Measurements from ENCODE around the gene PDGFRA. TPM values are rescaled to one million over a fixed set of nuclear protein-coding genes. Genes with fewer than 3 reads are reported as not detected.

PDGFRA gene
- total and polyA plus RNA-seq, 2 donors, result 189 to 254 TPM

DNA sequence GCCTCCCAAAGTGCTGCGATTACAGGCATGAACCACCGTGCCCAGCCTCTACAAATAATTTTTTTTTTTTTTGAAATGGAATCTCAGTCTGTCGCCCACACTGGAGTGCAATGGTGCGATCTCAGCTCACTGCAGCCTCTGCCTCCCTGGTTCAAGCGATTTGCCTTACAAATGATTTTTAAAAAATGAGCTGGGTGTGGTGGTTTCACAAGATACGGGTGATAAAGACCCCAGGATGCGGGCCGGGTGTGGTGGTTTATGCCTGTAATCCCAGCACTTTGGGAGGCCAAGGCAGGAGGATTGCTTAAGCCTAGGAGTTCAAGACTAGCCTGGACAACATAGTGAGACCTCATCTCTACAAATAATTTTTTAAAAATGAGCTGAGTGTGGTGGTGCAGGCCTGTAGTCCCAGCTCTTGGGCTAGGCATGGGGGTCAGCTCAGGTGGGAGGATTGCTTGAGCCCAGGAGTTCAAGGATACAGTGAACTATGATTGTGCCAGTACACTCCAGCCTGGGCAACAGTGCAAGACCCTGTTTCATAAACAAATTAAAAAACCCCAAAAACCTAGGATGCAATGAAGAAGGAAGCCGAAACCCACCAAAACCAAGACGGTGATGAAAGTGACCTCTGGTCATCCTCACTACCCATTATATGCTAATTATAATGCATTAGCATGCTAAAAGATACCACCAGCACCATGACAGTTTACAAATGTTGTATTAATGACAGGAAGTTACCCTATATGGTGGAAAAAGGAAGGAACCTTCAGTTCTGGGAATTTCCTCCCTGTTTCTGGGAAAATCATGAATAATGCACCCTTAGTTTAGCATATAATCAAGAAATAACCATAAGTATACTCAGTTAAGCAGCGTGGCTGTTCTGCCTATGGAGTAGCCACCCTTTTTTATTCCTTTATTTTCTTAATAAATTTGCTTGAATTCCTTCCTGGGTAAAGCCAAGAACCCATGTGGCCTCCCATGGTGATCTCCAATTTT lies 27.7 kb downstream of the PDGFRA start:
- 87% methylated on average over 11 of the region's 11 CpGs for WGBS
- no peak for DNase-seq (ENCODE audit: extremely low spot score)
- no peak overlapping the region for H3K4me3 ChIP-seq (ENCODE audit: low read depth, low read length)

DNA sequence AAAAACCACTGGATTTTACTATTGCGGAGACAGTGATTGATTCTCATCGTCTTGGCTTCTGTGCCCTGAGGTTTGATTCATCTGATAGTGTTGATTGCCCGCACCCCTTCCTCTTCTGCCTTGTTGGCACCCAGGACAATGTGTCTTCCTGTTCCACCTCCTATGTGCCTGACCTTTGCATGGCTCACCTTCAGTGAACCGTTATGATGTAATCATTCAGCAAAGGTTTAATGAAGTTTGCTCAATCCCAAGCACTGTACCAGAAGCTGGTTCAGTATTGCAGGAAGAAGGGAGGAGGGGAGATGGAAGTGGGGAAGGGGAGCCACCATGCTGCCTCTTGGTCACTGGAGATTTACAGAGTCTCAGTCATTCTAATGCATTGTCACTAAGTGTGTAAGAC lies 36.3 kb downstream of the PDGFRA start:
- Histone ChIP-seq H3K4me3 (ENCODE audit: low read depth, low read length) (no peak overlapping the region), H3K36me3 (ENCODE audit: insufficient read depth) (peaks cover 3% of the 10 kb centered on the region), H3K27ac (ENCODE audit: low read depth) (no peak overlapping the region), H3K4me1 (ENCODE audit: insufficient read depth) (no peaks in the 10 kb centered on the region)
- WGBS, result 90% methylated on average over 4 of the region's 4 CpGs
- DNase-seq (ENCODE audit: extremely low spot score), result no peak

More for the DNA sequence above, 27.7 kb downstream of the PDGFRA start:
- Histone ChIP-seq H3K36me3 (ENCODE audit: insufficient read depth) (no peaks in the 10 kb centered on the region), H3K4me1 (ENCODE audit: insufficient read depth) (peaks cover 1% of the 10 kb centered on the region), H3K27ac (ENCODE audit: low read depth) (no peak overlapping the region)

DNA sequence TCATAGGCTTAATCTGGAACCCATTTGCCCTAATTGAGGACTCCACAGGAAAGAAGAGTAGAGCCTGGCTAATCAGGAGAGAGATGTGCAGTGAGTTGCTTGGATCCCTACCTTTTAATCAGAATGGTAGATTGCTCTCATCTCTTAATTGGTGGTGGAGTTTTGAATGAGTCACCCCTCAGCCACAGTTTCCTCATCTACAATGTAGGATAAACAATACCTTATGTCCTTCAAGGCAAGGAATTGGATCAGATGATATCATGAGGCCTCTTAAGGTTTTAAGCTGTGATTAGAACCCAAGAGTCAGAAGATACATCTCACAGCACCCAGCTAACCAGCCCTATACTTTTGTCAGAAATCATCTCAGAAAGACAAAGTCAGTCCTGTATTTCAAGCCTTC lies 39.1 kb downstream of the PDGFRA start:
- DNase-seq (ENCODE audit: extremely low spot score), result no peak
- Histone ChIP-seq H3K36me3 (ENCODE audit: insufficient read depth) (peaks cover 3% of the 10 kb centered on the region), H3K4me1 (ENCODE audit: insufficient read depth) (no peaks in the 10 kb centered on the region), H3K27ac (ENCODE audit: low read depth) (no peak overlapping the region), H3K4me3 (ENCODE audit: low read depth, low read length) (no peak overlapping the region)

DNA sequence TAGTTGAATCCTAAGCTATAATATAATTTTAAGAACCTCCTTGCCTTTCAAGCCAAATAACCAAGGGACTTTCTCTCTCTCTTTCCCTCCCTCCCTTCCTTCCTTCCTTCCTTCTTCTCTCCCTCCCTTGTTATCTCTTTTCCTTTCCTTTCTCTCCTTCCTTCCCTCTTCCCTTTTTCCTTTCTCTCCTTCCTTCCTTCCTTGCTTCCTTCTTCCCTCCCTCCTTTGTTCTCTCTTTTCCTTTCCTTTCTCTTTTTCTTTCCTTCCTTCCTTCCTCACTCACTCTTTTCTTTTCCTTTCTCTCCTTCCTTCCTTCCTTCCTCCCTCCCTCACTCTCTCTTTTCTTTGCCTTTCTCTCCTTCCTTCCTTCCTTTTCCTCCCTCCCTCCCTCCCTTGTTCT lies 42.4 kb downstream of the PDGFRA start:
- H3K4me1 ChIP-seq (ENCODE audit: insufficient read depth), result no peaks in the 10 kb centered on the region
- H3K36me3 ChIP-seq (ENCODE audit: insufficient read depth), result peaks cover 3% of the 10 kb centered on the region
- H3K27ac ChIP-seq (ENCODE audit: low read depth), result no peak overlapping the region
- no peak overlapping the region for H3K4me3 ChIP-seq (ENCODE audit: low read depth, low read length)
- DNase-seq (ENCODE audit: extremely low spot score), result no peak

DNA sequence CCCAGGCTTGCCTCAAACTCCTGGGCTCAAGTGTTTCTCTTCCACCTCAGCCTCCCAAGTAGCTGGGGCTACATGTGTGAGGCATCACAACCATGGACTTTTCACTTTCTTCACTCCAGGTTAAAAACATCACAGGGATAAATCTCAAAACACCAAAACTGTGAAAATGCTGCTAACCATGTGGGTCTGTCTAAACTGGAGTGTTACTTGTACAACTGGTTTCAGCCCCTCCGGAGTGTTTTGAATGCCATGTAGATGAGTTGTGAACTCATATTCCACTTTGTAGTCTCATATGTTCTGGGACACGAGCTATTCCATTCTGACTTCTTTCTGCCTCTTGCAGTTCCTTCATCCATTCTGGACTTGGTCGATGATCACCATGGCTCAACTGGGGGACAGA lies 43.0 kb downstream of the PDGFRA start:
- Histone ChIP-seq H3K4me1 (ENCODE audit: insufficient read depth) (no peaks in the 10 kb centered on the region), H3K27ac (ENCODE audit: low read depth) (no peak overlapping the region), H3K36me3 (ENCODE audit: insufficient read depth) (peaks cover 3% of the 10 kb centered on the region), H3K4me3 (ENCODE audit: low read depth, low read length) (no peak overlapping the region)
- 97% methylated on average over 3 of the region's 3 CpGs for WGBS
- DNase-seq (ENCODE audit: extremely low spot score), result no peak

DNA sequence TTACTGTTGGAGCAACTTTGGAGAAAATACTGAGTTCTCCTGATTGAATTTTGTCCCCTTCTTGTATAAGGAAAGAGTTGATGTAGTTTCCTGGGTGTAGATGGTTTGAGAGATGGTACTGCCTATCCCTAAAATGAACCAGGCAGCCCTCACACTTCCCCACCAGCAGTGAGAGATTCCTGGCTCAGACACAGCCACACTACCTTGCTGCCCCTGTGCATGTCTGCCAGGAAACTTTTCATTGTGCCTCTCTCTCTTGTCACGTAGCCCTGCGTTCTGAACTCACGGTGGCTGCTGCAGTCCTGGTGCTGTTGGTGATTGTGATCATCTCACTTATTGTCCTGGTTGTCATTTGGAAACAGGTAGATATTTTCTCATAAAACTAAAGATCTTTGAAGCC lies 45.2 kb downstream of the PDGFRA start:
- 92% methylated on average over 3 of the region's 3 CpGs for WGBS
- Histone ChIP-seq H3K4me1 (ENCODE audit: insufficient read depth) (no peaks in the 10 kb centered on the region), H3K36me3 (ENCODE audit: insufficient read depth) (no peaks in the 10 kb centered on the region), H3K27ac (ENCODE audit: low read depth) (no peak overlapping the region), H3K4me3 (ENCODE audit: low read depth, low read length) (no peak overlapping the region)
- no peak for DNase-seq (ENCODE audit: extremely low spot score)

DNA sequence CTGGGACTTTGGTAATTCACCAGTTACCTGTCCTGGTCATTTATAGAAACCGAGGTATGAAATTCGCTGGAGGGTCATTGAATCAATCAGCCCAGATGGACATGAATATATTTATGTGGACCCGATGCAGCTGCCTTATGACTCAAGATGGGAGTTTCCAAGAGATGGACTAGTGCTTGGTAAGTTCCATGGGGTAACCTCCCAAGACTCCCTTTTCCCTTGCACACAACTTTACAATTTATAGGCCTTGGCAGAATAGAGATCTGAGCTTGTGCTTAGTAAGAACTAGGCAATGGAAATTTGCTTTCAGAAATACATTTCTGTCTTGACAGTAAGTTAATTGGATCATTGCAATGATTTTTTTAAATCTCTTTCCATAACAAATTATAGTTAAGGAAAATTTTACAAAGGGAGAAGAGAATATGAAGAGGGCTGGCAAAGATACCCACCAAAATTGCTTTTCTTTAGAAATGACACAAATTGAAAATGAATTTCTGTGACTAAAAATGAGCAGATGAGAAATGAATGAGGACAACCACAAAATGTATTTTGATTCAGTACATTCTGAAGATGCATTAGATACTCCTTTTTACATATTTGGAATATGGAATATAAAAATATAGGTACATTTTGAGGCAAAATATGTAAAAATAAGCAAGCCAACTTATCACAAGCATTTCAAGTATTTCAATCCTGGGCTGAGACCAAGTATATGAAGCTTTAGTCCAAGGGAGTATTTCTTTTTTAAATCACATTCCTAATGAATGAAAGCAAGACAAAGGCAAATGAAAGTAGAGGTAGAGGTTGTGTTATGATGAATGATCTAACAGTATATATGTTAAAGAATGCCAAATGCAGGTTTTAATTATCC lies 45.9 kb downstream of the PDGFRA start:
- H3K27ac ChIP-seq (ENCODE audit: low read depth), result no peak overlapping the region
- no peak overlapping the region for H3K4me3 ChIP-seq (ENCODE audit: low read depth, low read length)
- WGBS, result 91% methylated on average over 3 of the region's 3 CpGs
- no peak for DNase-seq (ENCODE audit: extremely low spot score)
- no peaks in the 10 kb centered on the region for H3K4me1 ChIP-seq (ENCODE audit: insufficient read depth)
- no peaks in the 10 kb centered on the region for H3K36me3 ChIP-seq (ENCODE audit: insufficient read depth)

DNA sequence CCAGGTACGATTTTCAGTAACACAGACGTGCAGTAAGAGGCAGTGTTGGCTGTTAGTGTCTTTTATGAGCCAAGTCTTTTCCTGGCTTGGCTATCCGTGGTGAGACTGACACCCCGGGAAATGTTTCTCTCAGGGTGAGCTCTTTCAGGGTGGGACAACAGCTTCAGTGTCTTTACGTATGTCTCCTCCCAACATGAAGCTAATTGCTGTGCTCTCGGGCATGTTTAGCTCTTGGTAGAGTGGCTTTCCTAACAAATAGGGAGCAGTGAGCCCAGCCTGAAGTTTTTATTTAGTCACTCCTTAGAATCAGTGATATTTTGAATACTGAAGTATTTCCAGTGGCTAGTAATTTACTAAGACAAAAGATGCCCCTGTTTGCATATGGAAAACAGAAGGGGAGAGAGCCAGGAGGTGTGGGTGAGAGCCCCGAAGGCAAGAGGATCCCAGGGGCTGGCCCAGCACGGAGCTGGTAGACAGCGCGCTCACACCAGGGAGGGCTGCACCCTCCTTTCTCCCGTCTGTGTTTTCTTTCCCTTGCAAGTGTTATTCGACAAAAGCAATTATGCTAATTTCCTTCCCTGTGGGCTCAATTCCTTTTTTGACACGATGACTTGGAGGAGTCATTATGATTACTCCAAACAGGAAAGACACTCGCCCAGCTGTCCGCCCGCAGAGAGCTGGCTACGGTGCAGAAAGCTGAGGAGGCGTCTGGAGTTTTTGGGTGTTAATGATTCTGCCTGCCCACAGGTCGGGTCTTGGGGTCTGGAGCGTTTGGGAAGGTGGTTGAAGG lies 47.7 kb downstream of the PDGFRA start:
- H3K36me3 ChIP-seq (ENCODE audit: insufficient read depth), result no peaks in the 10 kb centered on the region
- 44% methylated on average over 20 of the region's 20 CpGs for WGBS
- no peak overlapping the region for H3K27ac ChIP-seq (ENCODE audit: low read depth)
- DNase-seq (ENCODE audit: extremely low spot score), result no peak
- no peak overlapping the region for H3K4me3 ChIP-seq (ENCODE audit: low read depth, low read length)
- H3K4me1 ChIP-seq (ENCODE audit: insufficient read depth), result no peaks in the 10 kb centered on the region

DNA sequence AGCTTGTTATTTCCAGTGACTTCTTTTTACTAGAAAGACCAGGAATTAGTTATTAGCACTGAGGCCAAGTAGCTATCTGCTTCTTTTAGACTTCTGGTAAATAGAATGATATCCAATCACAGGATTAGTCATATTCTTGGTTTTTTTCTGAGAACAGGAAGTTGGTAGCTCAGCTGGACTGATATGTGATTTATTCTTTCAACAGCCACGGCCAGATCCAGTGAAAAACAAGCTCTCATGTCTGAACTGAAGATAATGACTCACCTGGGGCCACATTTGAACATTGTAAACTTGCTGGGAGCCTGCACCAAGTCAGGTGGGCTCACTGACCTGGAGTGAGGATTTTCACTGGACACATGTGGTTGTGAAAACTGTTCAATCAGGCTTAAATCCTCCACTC lies 48.6 kb downstream of the PDGFRA start:
- WGBS, result 22% methylated on average over 1 of the region's 1 CpG
- Histone ChIP-seq H3K27ac (ENCODE audit: low read depth) (no peak overlapping the region), H3K36me3 (ENCODE audit: insufficient read depth) (no peaks in the 10 kb centered on the region)

DNA sequence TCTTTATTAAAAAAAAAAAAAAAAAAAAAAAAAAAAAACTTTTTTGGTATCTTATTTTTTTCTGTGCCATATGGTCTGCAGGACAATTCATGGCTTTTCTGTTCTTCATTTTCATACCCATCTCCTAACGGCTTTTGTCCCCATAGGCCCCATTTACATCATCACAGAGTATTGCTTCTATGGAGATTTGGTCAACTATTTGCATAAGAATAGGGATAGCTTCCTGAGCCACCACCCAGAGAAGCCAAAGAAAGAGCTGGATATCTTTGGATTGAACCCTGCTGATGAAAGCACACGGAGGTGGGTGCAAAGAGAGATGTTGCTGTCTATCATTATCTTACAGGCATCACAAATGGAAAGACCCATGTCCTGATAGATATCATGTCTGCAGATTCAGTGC lies 49.1 kb downstream of the PDGFRA start:
- Histone ChIP-seq H3K36me3 (ENCODE audit: insufficient read depth) (no peaks in the 10 kb centered on the region), H3K27ac (ENCODE audit: low read depth) (no peak overlapping the region), H3K4me1 (ENCODE audit: insufficient read depth) (no peaks in the 10 kb centered on the region), H3K4me3 (ENCODE audit: low read depth, low read length) (no peak overlapping the region)
- DNase-seq (ENCODE audit: extremely low spot score), result no peak
- 84% methylated on average over 2 of the region's 2 CpGs for WGBS

More for the DNA sequence above, 48.6 kb downstream of the PDGFRA start:
- Histone ChIP-seq H3K4me1 (ENCODE audit: insufficient read depth) (no peaks in the 10 kb centered on the region), H3K4me3 (ENCODE audit: low read depth, low read length) (no peak overlapping the region)
- DNase-seq (ENCODE audit: extremely low spot score), result no peak

DNA sequence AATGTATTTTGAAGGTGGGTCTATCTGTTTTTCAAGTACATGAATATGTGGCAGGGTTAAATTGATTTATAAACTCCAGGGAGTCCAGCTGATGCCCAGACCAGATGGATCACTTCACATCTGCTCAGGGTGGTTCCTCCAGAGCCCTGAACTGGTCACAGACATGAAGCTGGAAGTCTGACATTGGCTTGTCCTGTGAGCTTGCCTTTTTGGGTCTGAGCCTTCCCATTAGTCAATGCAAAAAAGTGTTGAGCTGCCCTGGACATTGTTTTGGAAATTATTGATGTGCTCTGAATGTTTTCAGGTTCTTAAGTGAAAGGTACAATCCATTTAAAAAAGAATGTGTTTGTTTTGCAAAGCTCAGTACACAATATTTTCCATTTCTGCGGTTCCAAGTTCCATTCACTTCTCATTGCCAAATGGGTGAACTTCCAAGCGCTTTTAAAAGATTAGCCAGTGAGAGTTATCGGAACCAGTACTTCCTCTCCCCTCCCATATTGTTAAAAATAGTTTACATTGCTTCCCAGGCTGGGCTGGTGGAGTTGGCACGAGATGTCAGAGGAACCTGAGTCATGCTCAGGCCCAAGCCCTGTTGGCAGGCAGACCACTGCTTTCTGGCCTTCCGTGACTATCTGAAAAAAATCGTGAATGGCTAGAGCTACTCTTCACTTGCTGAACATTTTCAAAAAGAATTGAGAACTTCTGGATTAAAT lies 52.1 kb downstream of the PDGFRA start:
- Histone ChIP-seq H3K4me3 (ENCODE audit: low read depth, low read length) (no peak overlapping the region), H3K27ac (ENCODE audit: low read depth) (no peak overlapping the region), H3K4me1 (ENCODE audit: insufficient read depth) (no peaks in the 10 kb centered on the region), H3K36me3 (ENCODE audit: insufficient read depth) (no peaks in the 10 kb centered on the region)
- 5% methylated on average over 6 of the region's 6 CpGs for WGBS
- no peak for DNase-seq (ENCODE audit: extremely low spot score)

DNA sequence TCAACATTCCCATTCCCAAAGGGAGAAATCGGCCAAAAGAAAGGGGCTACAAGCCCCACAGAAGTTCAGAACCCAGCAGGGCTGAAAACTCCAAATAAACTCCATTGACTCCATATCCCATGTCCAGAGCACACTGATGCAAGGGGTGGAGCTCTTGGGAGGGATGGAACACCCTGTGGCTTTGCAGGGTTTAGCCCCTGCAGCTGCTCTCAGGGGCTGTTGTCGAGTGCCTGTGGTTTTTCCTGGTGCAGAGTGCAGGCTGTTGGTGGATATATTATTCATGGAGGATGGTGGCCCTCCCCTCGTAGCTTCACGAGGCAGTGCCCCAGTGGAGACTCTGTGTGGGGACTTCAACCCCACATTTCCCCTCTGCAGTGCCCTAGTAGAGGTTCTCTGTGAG lies 53.7 kb downstream of the PDGFRA start:
- H3K4me3 ChIP-seq (ENCODE audit: low read depth, low read length), result no peak overlapping the region
- H3K27ac ChIP-seq (ENCODE audit: low read depth), result no peak overlapping the region
- no peaks in the 10 kb centered on the region for H3K36me3 ChIP-seq (ENCODE audit: insufficient read depth)
- no peak for DNase-seq (ENCODE audit: extremely low spot score)
- 94% methylated on average over 4 of the region's 4 CpGs for WGBS
- no peaks in the 10 kb centered on the region for H3K4me1 ChIP-seq (ENCODE audit: insufficient read depth)

DNA sequence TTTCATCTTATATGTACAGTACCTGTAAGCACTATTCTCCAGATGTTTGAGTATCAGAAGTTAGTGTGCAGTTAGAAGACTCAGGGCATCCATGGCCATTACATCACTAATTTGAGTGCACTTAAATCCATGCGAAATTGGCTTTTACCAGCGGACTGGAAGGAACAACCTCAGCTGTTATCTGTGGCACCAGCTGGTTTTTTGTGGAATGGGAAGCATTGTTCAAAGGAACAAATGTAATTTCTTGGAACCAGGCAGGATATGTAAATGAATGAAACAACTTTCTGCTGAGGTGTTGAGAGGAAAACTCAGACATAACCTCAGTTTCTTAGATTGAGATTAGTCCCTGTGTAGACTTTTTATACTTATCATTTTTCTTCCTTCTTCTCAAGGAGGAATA lies 60.2 kb downstream of the PDGFRA start:
- no peak overlapping the region for H3K27ac ChIP-seq (ENCODE audit: low read depth)
- no peak for DNase-seq (ENCODE audit: extremely low spot score)
- H3K4me3 ChIP-seq (ENCODE audit: low read depth, low read length), result no peak overlapping the region
- WGBS, result 68% methylated on average over 2 of the region's 2 CpGs
- H3K36me3 ChIP-seq (ENCODE audit: insufficient read depth), result no peaks in the 10 kb centered on the region
- H3K4me1 ChIP-seq (ENCODE audit: insufficient read depth), result no peaks in the 10 kb centered on the region
